HG03575 (cell line): ENCODE data around the gene PRIMA1.

ENCODE experiments used
- ATAC-seq: cut with Tn5 transposase; IDR thresholded peaks from one replicate; pipeline ENCODE4 v1.9.1; 2021; ENCODE audit not compliant: unreplicated experiment, insufficient number of reproducible peaks, low FRiP score; ENCODE audit errors: extremely low read depth

Gene PRIMA1

DNA sequence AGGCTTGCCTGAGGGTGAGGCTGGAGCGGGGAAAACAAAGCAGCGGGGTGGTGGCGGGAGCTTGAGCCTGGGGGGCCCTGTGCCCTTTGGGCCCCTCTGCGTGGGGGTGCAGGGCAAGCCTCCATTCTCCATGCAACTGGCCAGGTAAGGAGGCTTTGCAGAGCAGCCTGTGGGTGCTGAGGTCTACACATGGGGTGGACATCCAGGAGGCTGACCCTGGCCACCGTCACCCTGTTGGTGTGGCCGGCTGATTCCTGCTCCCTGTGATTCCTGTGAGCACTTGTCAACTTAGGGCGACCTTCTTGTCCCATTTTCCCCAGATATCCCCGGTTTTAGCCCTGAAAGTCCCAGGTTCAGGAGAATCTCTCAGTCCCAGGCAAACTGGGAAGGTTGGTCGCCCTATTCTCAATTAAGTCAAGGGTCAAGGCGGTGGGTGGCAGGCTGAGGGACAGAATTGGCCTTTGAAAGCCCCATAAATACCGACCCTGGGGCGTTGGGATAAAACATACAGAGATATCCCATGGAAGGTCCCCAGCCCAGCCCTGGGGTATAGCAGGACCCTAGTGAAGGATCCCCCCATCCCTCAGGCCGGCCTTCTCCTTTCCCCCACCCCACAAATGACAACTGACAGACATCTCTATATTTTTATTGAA, 70.5 kb downstream of the PRIMA1 start:
- ATAC-seq, result no peak

DNA sequence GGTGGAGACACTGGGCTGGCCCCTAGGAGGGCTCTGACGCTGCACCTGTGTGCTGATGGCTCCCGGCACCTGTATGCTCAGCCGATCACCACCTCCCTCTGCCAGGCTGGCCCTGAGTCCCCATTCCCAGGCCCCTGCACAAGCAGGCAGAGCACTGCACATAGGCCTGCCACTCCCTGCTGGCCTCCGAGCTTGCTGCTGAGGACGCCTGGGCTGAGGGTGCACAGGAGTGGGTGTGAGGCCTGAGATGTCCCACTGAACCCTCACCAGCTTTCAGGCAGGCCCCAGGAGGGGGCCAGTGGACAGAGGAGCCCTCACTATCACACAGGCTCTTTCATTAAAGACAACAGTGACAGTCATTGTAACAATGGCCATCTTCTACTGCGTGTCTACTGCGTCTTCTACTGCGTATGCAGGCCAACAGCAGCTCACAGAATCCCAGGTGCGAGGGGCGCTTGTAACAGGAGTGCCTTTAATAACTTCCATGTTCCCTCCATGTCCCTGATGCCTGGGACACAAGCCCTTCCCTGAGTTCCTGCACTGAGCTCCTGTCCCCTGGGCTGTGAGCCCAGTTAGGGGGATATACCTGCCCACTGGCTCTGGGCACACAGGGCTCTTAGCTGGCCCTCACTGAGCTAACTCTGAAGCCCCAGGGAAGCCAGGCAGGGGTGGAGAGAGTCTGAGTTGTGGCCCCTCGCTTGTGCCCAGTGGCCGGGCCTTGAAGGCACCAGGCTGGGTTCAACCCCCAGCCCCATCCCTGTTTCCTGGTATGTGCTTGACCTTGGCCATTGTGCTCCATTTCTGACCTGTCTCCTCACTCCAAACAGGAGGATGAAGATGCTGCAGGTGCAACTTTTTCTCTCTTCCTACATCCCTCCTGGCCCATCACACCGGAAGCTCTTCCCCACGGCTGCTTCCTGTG, 71.3 kb downstream of the PRIMA1 start:
- ATAC-seq, result no peak

DNA sequence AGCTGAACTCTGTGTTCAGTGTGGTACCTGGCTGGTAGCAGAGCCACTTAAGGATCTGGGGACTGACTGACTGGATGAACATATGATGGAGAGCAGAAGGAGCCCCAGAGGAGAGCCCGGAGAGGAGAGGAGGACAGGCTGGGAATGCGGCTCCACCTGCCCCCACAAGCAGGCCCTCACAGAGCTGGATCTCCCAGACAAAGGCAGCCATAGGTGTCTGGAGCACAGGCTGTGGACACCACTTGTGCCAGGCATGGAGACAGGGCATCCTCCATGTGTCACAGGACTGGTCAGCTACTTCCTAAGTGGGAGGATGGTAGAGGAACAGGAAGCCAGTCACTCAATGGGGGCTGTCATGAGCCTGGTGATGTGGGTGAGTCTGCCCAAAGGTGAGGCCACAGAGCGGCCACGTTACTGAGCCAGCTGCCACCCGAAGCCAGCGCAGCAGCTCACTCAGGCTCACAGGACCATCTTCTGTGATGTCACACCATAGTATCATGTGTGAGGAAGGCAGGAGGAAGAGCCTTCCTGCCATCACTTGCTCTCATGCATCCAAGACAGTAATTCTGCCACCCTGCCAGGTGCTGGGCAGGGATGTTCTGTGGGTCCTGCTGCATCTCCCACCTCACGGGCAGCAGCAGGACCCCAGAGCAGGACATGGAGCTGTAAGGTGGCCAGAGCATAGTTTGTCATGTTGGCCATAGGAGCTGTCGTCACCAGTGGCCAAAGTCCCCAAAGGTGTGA, 72.1 kb downstream of the PRIMA1 start:
- no peak for ATAC-seq

DNA sequence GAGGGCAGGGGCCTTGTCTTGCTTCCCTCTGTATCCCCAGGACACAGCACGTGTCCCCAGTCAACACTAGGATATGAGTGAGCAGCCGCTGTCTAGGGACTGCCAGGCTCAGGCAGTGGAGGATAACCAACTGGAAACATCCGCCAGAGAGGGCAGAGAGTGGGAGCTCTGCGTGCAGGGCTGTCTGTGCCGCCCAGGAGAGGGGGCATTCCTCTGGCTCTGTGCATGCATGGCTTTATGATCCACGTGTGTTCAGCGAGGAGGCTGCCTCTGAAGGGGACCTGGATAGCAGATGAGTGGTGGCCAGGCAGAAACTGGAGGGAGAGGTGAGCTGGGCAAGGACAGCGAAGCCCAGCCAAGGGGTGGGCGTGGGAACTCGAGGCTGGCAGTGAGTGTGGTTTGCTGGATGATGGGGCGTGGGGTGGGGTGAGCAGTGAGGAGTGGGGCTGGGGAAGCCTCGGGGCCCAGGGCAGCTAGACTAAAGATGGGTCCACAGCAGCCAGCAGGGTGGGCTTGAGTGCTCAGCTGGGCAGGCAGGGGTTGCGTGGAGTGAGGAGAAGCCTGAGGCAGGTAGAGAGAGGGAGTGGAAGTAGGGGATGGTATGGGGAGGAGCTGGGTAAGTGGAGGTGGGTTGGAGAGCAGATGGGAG, 72.9 kb downstream of the PRIMA1 start:
- no peak for ATAC-seq

DNA sequence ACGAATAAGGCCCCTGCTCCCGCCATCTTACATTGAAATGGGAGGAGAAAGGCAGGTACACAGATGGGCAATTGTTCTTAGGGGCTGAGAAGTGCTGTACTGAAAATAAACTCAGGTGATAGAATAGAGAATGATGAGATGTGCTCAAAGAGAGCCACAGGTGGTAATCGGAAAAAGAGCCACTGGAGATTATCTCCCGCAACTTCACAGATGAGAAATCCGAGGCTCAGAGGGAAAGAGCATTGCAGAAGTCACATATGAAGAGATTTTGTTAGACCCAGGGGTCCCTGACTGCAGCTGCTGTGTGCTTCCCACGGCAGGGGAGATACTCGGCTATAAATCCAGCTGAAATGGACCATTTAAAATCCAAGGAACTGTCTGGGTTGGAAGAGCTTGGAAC, 73.7 kb downstream of the PRIMA1 start:
- no peak for ATAC-seq

DNA sequence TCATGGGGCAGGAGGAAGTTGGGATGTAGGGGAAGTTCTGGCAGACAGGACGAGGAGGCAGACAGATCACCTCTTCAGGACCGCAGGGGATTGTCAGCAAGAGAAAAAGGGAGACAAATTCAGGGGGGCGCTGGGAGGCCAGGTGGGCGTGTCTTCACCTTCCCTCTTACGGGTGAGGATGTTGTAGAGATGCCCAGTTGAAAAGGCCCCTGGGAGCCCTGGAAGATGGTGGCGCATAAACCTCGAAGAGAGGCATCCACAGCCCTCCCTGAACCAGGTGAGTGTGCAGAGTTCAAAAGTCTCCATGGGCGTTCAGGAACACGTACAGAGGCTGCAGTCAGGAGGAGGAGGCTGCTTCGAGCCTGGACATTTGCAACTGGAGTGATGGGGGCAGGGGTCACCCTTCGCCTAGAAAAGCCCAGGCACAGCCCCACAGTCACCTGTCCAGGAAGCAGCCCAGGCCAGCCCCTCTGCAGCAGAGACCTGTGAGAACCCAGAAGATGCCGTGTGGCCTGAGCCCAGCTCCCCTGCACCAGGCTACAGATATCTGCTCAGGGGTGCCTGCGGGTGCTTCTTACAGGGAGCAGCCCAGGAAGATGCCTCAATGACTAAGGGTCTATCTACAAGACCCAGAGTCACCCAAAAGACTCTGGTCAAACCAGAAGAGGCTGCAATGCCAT, 74.4 kb downstream of the PRIMA1 start:
- no peak for ATAC-seq

DNA sequence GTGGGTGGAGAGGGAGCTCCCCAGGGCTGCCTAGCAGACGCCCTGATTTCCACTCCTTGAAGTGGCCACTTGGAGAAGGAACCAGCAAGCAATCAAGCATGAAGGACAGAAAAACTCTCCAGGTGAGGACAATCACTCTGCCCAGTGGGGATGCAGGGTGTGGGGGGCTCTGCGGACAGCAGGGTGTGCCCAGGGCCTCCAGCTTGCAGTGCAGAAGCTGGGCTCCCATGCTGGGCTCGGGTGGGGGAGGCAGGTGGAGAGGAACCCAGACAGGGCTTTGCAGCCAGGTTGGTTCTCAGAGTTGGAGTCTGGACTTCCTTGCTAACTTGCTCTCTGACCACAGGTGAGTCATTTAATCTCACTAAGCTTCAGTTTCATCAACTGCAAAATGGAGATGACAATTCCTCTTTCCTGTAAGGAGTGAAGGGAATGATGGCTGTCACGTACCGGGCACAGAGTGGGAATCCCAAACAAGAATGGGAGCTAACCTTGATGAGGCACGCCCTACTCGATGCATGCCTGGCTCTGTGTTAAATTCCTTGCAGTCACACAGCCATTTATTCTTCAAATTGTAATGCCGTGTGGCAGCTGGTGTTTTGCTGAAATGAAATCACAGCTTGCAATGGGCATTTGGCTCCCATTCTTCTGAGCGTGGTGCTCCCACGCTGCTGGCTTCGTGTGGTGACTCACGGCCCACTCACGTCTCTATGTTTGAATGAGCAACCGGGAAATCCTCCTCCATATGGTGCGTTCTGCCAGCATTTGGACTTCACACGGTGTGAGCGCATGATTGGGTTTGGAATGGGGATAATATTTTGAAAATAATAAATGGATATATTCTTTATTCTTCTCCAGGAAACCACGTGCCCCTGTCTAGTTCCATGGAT, 75.2 kb downstream of the PRIMA1 start:
- no peak for ATAC-seq

DNA sequence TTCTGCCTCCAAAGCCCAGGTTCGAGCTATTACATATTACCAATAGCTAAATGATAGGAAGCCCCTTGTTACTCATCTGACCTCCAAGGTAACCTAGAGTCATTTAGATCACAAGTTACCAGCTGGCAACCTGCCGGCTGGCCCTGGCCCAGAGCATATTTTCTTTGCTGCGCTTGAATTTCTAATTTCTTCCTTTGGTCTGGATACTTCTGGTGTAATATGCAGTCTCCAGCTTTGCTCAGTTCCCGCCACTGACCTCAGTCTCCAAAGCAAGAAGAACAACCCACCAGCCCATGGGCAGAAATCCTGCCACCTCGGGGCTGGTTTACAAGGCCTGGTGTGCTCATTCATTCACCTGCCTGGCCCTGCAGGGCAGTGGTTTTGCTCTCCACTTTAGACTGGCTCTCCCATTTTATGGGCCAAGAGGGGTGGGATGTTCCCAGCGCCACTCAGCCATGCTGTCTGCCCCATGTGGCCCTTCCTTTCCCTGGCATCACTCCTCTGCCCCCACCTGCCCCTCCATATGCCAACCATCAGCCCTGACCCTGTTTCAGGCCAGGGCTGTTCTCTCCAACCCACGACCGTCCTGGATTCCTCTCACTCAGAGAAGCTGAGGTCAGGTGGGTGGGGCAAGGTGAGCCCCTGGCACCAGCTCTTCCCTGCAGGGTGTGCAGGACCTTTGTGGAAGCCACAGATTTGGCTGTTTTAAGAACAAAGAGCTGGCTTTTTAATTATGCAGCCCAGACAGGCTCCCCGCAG, 76.0 kb downstream of the PRIMA1 start:
- no peak for ATAC-seq

DNA sequence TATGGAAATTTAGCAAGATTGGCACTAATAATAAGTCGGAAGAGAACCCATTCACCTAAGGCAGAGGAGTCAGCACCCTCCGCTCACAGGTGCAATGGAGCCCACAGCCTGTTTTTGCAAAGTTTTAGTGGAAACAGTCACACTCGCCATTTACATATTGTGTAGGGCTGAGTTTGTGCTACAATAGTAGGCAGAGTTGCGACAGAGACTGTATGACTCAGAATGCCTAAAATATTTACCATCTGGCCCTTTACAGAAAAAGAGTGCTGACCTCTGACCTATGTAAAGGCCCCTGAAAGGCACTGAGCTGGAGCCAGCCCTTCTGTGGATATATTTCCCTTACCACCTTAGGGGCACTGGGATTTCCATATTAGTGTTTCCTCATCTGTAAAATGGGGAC, 79.0 kb downstream of the PRIMA1 start:
- no peak for ATAC-seq

DNA sequence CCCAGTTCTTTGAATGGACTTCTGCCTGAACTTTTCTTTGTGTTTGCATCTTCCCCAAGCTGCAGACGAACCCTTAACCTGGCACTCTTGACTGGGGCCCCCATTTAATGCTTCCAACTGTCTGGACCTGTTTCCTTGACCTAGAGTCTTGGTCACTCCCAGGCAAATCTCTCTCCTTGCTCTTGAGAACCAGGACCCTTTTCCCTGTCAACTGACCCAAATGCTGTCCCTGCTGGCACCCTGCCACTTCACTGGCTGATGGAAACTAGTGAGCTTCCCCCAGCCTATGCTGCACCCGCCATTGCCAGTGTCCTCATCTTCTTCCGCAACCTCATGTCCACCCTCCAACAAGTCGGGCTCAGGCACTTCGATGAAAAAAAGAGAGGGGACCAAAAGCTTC, 79.5 kb downstream of the PRIMA1 start:
- ATAC-seq, result no peak

DNA sequence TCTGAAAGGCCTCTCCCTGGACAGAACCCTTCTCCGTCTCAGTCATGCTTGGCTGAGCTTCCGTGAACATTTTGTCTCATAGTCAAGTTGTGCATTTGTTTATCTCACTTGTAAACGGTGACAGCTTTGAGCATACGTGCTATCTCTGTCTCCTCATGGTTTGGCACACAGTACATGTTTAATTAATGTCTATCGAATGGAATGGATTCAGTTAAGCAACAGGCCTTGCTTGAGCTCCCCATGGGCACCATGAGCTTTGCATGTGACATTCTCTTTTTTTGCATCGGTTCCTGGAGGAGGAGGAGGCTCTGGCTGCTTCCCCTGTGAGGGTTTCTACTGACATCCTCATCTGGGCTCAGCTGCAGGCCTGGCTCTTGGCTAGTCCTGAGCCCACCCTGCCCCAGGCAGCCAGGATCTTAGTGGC, 80.0 kb downstream of the PRIMA1 start:
- no peak for ATAC-seq

DNA sequence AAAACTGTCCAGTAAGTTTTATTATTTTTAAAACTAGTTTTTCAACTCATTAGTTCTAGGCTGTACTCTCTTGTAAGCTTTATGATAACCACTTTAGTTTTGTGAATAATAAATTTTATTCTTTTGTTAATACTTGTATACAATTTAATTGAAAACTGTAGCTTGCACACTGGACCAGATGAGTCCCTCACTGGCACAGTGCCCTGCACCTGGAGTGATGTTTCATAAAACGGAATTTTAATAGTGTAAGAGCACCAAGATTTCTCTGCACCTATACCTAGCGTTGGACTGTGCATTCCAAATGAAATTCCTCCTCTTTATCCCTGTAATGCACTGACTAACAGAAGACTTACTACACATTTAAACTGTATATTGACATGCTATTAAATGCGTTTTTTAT, 80.8 kb downstream of the PRIMA1 start:
- no peak for ATAC-seq

DNA sequence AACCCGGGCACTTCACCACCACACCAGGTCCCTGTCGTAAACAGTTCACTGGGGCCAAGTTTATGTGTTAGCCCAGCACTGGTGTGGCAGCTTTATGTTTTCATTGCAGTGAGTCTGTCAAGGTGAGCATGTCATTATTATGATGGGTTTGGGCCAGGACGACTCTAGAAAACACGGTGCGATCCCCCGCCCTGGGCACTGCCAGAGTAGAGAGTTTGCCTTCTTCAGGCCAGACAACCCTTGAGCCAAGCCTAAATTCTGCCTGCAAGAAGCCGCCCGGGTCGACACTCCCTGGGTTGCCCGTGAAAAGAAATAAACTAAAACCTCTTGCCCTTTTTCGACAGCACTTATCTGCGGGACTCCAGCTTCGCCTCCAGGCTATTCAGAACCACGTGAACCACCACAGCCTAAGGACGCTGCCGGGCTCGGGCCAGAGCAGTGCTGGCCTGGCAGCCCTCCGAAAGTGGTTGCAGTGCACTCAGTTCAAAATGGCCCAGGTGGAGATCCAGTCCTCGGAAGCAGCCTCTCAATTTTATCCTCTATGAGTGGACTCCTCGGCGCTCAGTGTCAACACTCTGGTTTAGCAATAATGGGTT, 81.8 kb downstream of the PRIMA1 start:
- ATAC-seq, result no peak

DNA sequence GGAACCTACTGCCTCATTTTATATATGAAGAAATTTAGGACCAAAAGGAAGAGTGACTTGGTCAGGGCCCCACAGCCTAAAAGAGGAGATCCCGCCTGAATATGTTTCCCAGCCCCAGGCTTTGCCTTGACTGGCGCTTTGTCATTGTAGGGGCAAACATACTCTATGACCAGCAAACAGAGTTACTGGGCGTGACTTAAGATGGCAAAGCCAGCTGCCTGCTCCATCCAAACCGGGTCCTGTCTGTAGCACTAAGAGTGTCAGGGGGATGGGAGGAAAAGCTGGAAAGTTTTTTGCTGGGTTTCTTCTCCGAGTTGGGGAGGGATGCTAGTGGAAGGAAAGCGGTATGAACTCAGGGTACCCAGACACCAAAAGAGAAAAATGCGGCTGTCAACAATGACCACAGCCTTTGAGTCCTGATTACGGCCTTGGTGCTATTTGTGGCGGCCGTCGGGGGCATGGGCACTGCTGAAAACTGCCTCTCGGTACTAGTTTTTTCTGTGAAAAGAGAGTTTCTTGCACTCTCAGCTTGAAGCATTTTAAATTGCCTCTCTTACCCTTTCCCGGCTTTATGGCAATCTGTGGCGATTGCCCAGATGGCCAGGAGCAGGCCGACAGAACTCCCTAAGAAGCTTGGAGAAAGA, 82.7 kb downstream of the PRIMA1 start:
- ATAC-seq, result no peak

DNA sequence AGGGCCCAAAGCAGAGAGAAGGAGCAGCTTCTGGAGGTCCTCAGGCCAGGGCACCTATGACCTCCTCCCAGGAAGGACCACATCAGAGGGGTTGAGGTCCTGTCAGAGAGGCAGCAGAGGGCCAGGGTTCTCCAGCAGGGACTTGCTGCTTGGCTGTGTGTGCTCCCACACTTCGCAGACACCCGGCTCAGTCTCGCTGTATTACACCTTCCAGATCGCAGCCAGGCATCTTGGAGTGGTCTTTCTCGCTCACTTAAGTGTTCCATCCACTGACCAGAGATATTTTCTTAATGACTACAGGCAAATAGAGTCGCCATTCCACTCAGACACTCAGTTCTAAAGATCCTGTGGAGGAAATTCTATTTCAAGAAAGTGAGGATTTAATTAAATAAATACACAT, 84.3 kb downstream of the PRIMA1 start:
- ATAC-seq, result no peak

DNA sequence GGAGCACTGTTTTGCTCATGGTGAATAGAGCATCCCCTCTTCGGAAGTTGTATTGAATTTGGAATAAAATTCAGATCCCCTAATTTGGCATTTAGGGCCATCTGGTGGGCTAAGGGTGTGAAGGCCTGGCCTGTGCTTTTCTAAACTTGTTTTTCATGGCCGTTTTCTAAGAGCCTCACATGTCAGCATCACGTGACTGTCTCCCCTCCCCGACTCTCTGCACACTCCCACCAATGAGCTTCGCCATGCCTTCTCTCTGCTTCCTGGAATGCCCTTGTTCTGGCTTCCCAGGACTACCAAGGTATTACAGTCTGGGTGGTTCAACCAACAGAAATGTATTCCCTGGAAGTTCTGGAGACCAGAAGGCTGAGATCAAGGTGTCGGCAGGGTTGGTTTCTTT, 85.3 kb downstream of the PRIMA1 start:
- no peak for ATAC-seq
